ENCODE measurements around the gene ARHGAP33. TPM values are rescaled to one million over a fixed set of nuclear protein-coding genes. Genes with fewer than 3 reads are reported as not detected.

The ARHGAP33 gene
- total and polyA plus RNA-seq, 2 donors (not counting 3 experiments of a cell fraction or from before 2014, with no cell fraction given) = 11.0 to 18.4 TPM

DNA sequence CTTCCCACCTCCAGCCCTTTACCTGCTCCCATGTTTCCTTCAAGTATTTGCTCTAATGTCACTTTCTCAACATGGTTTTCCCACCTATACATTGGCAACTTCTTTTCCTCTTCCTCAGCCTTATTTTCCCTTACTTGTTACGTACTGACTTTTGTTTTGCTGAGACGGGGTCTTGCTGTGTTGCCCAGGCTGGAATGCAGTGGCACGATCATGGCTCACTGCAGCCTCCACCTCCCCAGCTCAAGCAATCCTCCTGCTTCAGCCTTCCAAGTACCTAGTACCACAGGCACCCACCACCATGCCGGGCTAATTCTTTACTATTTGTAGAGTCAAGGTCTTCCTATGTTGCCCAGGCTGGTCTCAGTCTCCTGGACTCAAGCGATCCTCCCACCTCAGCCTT, 32.3 kb downstream of the ARHGAP33 start:
- no TSS peak for BruUV-seq (replicated peaks)
- dilution Hi-C loops (cut with MboI; ENCODE audit: extremely low pct_ligation_motif_present, low sequenced_read_pairs) (no loop called here), intact Hi-C loops (cut with micrococcal nuclease) (no loop called here)
- Histone ChIP-seq H3K9ac (replicated peaks; ENCODE audit: extremely low read depth, insufficient read depth, low read length) (no peak overlapping the region), H3K36me3 (ENCODE audit: control insufficient read depth in 2 of 2, extremely low read depth in 1 of 2, insufficient read depth in 2 of 2, low read length in 2 of 2) (no peaks in the 10 kb centered on the region), H3K9me3 (replicated peaks; ENCODE audit: control insufficient read depth, insufficient read depth, low read length) (no peaks in the 10 kb centered on the region), H3K27ac (ENCODE audit: insufficient read depth, low read depth, low read length) (no peak overlapping the region), H3K4me1 (ENCODE audit: control insufficient read depth, extremely low read depth, insufficient read depth, low read length) (no peaks in the 10 kb centered on the region), H3K9me1 (replicated peaks; ENCODE audit: control insufficient read depth, extremely low read depth, insufficient read depth, low read length) (no peaks in the 10 kb centered on the region), H2AFZ (ENCODE audit: low read depth, low read length) (no peak overlapping the region), H3K4me3 (replicated peaks in 1 of 3; ENCODE audit: insufficient read depth in 1 of 3, low read depth in 1 of 3, low read length in 3 of 3) (no peak overlapping the region), H3K4me2 (ENCODE audit: insufficient read depth, low read length) (no peak overlapping the region), H3K27me3 (ENCODE audit: control insufficient read depth in 2 of 2, insufficient read depth in 2 of 2, low read length in 2 of 2) (peaks cover 2 to 3% of the 10 kb centered on the region in 2 experiments), H4K20me1 (replicated peaks; ENCODE audit: control insufficient read depth, extremely low read depth, insufficient read depth, low read length) (no peaks in the 10 kb centered on the region), H3K79me2 (ENCODE audit: control insufficient read depth, insufficient read depth, low read length) (no peaks in the 10 kb centered on the region)
- TF ChIP-seq POLR2A (IDR thresholded peaks at IDR 0.05; ENCODE audit: low read depth, low read length) (no peak), MYC (IDR thresholded peaks at IDR 0.05; ENCODE audit: low read depth, low read length) (no peak), FOS (IDR thresholded peaks at IDR 0.05; ENCODE audit: borderline replicate concordance, insufficient read depth, low read length) (no peak), MAX (IDR thresholded peaks at IDR 0.05; ENCODE audit: insufficient read depth, insufficient read length) (no peak), CTCF (IDR thresholded peaks at IDR 0.05; ENCODE audit: extremely low read depth in 1 of 2, insufficient read depth in 1 of 2, low read depth in 1 of 2, low read length in 2 of 2) (no peak), EZH2 (IDR thresholded peaks at IDR 0.05; ENCODE audit: borderline replicate concordance, low read depth, low read length, severe bottlenecking) (no peak), GATA2 (IDR thresholded peaks at IDR 0.05; ENCODE audit: insufficient read depth, insufficient read length, low read depth, low read length) (no peak)
- ChIA-PET CTCF (interaction anchor here (1.1 kb wide), 1 partner anchor 9 kb away, joined by 4 read pairs; no protein-coding TSS in a partner anchor), POLR2A (no interaction called here)
- no peak for FAIRE-seq
- no peak for DNase-seq (ENCODE audit: low read depth, low spot score)

All from endothelial cell of umbilical vein (primary cell).